Measurements from ENCODE around the gene RASSF5.

The RASSF5 gene

GRCh38 chr1:206568779-206569352, 61.5 kb downstream of the RASSF5 start:
- no peak overlapping the region for H3K27ac ChIP-seq
- no peak for TF ChIP-seq CTCF (conservative IDR thresholded peaks at IDR 0.05)

- no peak for TF ChIP-seq CTCF (conservative IDR thresholded peaks at IDR 0.05)
- no peak overlapping the region for H3K27ac ChIP-seq
Observed at GRCh38 chr1:206569556-206569955, 62.2 kb downstream of the RASSF5 start.

- no peak for TF ChIP-seq CTCF (conservative IDR thresholded peaks at IDR 0.05)
- H3K27ac ChIP-seq = no peak overlapping the region
Observed at GRCh38 chr1:206570529-206570928, 63.2 kb downstream of the RASSF5 start.

GRCh38 chr1:206572835-206573234, 65.5 kb downstream of the RASSF5 start:
- H3K27ac ChIP-seq = no peak overlapping the region

GRCh38 chr1:206573319-206573718, 66.0 kb downstream of the RASSF5 start:
- no peak overlapping the region for H3K27ac ChIP-seq
- no peak for TF ChIP-seq CTCF (conservative IDR thresholded peaks at IDR 0.05)

More at GRCh38 chr1:206572835-206573234, 65.5 kb downstream of the RASSF5 start:
- no peak for TF ChIP-seq CTCF (conservative IDR thresholded peaks at IDR 0.05)

- TF ChIP-seq CTCF (conservative IDR thresholded peaks at IDR 0.05) = no peak
- H3K27ac ChIP-seq = no peak overlapping the region
Observed at GRCh38 chr1:206573762-206574161, 66.4 kb downstream of the RASSF5 start.

- no peak for TF ChIP-seq CTCF (conservative IDR thresholded peaks at IDR 0.05)
- no peak overlapping the region for H3K27ac ChIP-seq
Observed at GRCh38 chr1:206575165-206575893, 68.0 kb downstream of the RASSF5 start.

Data from VCaP (cell line).